ENCODE results near the gene EMP1. TPM values are rescaled to one million over a fixed set of nuclear protein-coding genes. Genes with fewer than 3 reads are reported as not detected.
A peak's percentile ranks its signal among the peaks of the same experiment; 100 is the strongest.
"Not testable (repeated sequence)": the region's sequence is repeated elsewhere in the genome, so short reads cannot be mapped to it uniquely, and the experiment has no call there.

The EMP1 gene
- total RNA-seq, 1 donor from 2014 or later: 11.6 TPM

DNA sequence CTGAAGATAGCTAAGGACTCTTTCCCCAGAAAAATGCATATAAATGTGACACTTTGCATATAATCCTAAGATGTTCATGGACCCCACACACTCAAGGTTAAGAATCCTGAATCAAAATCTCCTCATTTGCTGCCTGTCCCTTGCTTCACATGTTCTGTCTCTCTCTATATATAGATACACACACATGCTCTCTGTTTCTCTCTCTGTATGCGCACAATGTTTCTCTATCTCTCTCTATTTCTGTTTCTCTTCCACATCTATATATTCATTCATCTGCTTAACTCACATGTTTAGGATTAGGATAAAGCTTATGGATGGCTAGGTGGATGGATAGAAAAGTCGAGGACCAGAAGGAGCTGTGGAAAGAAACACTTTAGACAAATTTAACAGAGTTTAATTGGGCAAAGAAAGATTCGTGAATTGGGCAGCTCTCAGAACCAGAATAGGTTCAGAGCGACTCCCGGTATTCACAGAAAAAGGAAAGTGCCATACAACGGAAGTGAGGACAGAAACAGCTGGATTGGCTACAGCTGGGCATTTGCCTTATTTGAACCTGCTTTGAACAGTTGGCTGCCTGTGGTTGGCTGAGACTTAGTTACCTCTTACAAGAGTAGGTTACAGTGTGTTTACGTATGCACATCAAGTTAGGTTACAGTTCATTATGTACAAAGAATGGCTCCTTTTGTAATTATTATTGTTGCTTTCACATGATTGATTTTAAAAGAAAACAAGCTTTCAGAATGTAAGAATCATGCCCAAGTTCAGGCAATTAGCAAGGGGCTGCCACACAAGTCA, 57.6 kb downstream of the EMP1 start:
- no peak for DNase-seq (ENCODE audit: low spot score)
- no peak for ATAC-seq

GRCh38 chr12:13255792-13256691, 59.5 kb downstream of the EMP1 start:
- ATAC-seq: peak; percentile 100
- DNase-seq (ENCODE audit: low spot score): peak; percentile 93

DNA sequence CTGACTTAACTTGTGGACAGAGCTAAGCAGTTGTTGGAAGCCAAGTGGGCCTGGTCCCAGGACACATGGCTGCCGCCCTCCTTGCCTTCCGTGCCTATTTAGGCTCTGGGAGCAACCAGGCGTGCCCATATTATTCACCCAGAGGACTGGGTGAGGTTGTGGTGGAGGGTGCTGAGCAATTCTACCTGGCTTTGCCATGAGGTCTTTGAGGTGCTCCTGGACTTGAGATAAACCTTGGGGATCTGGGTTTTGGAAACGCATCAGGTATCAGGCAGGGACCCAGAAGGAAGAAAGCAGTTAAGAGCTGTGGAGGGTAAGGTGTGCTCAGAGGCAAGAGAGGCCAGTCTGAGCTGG, 60.1 kb downstream of the EMP1 start:
- ATAC-seq: no peak

DNA sequence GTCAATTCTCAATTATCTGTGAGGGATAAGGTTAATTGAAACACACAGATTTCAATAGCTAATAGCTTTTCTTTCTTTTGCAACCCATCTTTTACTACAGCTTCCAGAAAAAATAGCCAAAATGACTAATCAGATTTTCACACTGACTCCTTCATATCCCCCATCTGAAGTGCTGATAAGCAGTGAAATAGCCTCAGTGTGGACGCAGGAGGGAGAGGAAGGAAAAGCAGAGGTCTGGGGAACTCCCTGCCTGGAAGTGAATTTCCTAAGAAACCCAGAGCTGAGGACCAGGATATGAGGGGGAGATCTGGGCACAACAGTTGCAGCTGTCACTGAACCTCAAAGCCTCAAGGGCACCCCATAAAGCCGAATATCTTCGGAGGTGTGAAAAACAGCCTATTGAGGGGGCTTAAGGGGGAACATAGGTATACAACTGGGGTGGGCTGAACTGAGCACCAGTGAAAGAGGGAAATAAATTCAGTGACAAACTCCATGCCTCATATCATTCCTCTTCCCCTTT, 60.9 kb downstream of the EMP1 start:
- DNase-seq (ENCODE audit: low spot score) (no peak), ATAC-seq (no peak)

More for the DNA sequence above, 60.1 kb downstream of the EMP1 start:
- no peak for DNase-seq (ENCODE audit: low spot score)

- DNase-seq (ENCODE audit: low spot score): no peak
- ATAC-seq: no peak
These were observed 61.7 kb downstream of the EMP1 start for GRCh38 chr12:13258197-13258596.

DNA sequence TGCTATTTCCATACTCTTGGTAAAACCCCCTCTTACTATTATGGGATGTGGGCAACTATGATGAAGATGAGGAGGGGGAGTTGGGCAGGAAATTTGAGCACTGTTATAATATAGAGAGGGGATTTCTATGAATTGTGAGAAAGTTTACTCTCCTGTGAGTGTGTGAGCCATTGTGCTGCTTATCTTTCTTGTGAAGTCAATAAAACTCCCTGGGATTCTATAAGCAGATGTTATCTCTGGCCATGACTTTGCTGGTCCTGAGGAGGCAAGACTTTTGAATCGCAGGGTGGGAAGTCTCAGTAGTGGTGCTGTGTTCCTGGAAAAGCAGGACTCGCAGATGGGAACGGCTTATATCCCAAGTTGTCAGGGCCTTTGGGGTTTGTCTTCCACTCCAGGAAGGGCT, 62.2 kb downstream of the EMP1 start:
- no peak for ATAC-seq
- DNase-seq (ENCODE audit: low spot score): no peak

- DNase-seq (ENCODE audit: low spot score); ATAC-seq: not testable (repeated sequence)
These were observed 63.1 kb downstream of the EMP1 start for GRCh38 chr12:13259625-13260024.

GRCh38 chr12:13267826-13268225, 71.3 kb downstream of the EMP1 start:
- ATAC-seq; DNase-seq (ENCODE audit: low spot score): not testable (repeated sequence)

GRCh38 chr12:13268581-13268980, 72.1 kb downstream of the EMP1 start:
- no peak for DNase-seq (ENCODE audit: low spot score)
- no peak for ATAC-seq

Other genes starting within 250 kb of the EMP1 start
- gene GPRC5D, start 244.6 kb upstream of the EMP1 start, total RNA-seq: not detected
- 86.6 TPM for gene HEBP1, start 196.5 kb upstream of the EMP1 start, total RNA-seq
- 4.4 TPM for gene FAM234B, start 152.3 kb upstream of the EMP1 start, total RNA-seq
- gene GSG1, start 93.1 kb upstream of the EMP1 start, total RNA-seq: not detected

All from left lobe of liver (tissue), 2 donors.